Endothelial cell of umbilical vein (primary cell): ENCODE data around the gene RPS27L.

Source experiments
- EZH2 ChIP-seq: IDR thresholded peaks from 2 replicates; pipeline ENCODE4 v1.6.1; 2012; ENCODE audit warnings: borderline replicate concordance, low read depth, mild to moderate bottlenecking, moderate library complexity, low read length, inconsistent platforms; ENCODE audit not compliant: severe bottlenecking
- POLR2A ChIP-seq: IDR thresholded peaks from 2 replicates; pipeline ENCODE4 v1.6.1; 2012; ENCODE audit warnings: low read depth, mild to moderate bottlenecking, control low read depth, low read length
- POLR2AphosphoS5 ChIP-seq: IDR thresholded peaks from 2 replicates; pipeline ENCODE4 v1.6.1; 2012; ENCODE audit warnings: low read depth, mild to moderate bottlenecking, control low read depth, low read length, moderate library complexity; ENCODE audit not compliant: insufficient read depth
- TF ChIP-seq, protein P1 (sequence below): IDR thresholded peaks from 2 replicates; pipeline ENCODE4 v1.6.1; 2011; ENCODE audit not compliant: insufficient read depth, insufficient read length

DNA sequence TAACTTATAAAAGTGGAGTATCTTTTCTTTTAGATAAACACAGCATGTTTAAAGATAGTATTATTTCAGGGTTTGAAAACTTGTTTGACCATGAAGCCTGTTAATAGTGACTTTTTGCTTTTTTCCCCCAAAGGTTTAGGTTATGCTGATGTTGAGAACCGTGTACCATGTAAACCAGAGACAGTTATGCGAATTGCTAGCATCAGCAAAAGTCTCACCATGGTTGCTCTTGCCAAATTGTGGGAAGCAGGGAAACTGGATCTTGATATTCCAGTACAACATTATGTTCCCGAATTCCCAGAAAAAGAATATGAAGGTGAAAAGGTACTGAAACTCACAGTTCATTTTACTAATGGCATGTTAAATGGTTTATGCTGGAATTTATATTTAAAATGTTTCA is 30.6 kb downstream of the RPS27L start:
- no peak for TF ChIP-seq POLR2AphosphoS5
- TF ChIP-seq, protein P1, sequence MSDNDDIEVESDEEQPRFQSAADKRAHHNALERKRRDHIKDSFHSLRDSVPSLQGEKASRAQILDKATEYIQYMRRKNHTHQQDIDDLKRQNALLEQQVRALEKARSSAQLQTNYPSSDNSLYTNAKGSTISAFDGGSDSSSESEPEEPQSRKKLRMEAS: no peak
- TF ChIP-seq POLR2A: no peak
- no peak for TF ChIP-seq EZH2
